MM.1S (cell line): ENCODE data around the gene DLX3.

ENCODE experiments used
- DNase-seq: peaks from one replicate; pipeline ENCODE4 v3.0.0-alpha.2; 2015
- H2AFZ ChIP-seq: fragments of 300-600 bp; sonication (generic); 2 replicates; pipeline ENCODE4 v1.6.0; 2016; ENCODE audit warnings: antibody characterized with exemption, low read length
- H3F3A ChIP-seq: fragments of 300-600 bp; sonication (generic); 2 replicates; pipeline ENCODE4 v1.6.1; 2016; ENCODE audit warnings: mild to moderate bottlenecking, antibody characterized with exemption, low read length, moderate library complexity, mixed read lengths; ENCODE audit not compliant: insufficient read depth
- H3K27ac ChIP-seq: fragments of 300-600 bp; sonication (generic); 2 replicates; pipeline ENCODE4 v1.5.1; 2016; ENCODE audit warnings: mild to moderate bottlenecking, low read length
- H3K27me3 ChIP-seq: fragments of 300-600 bp; sonication (generic); replicated peaks from 2 replicates; pipeline ENCODE4 v1.6.0; 2016; ENCODE audit warnings: low read length; ENCODE audit not compliant: insufficient read depth
- H3K36me3 ChIP-seq: fragments of 300-600 bp; sonication (generic); replicated peaks from 2 replicates; pipeline ENCODE4 v1.6.1; 2016; ENCODE audit warnings: mild to moderate bottlenecking, low read length, mixed read lengths; ENCODE audit not compliant: insufficient read depth
- H3K4me1 ChIP-seq: fragments of 300-600 bp; sonication (generic); 2 replicates; pipeline ENCODE4 v1.6.1; 2016; ENCODE audit warnings: low read length, mixed read lengths
- H3K4me2 ChIP-seq: fragments of 300-600 bp; sonication (generic); 2 replicates; pipeline ENCODE4 v1.6.0; 2016; ENCODE audit warnings: low read depth, low read length
- H3K4me3 ChIP-seq: fragments of 300-600 bp; sonication (generic); 2 replicates; pipeline ENCODE4 v1.5.1; 2016; ENCODE audit warnings: low read length, mixed read lengths
- H3K79me2 ChIP-seq: fragments of 300-600 bp; sonication (generic); 2 replicates; pipeline ENCODE4 v1.6.1; 2016; ENCODE audit warnings: mixed run types, low read length, mixed read lengths
- H3K9ac ChIP-seq: fragments of 300-600 bp; sonication (generic); 2 replicates; pipeline ENCODE4 v1.6.1; 2016; ENCODE audit warnings: low read length, mixed read lengths
- H3K9me2 ChIP-seq: fragments of 300-600 bp; sonication (generic); replicated peaks from 2 replicates; pipeline ENCODE4 v1.6.1; 2016; ENCODE audit warnings: mild to moderate bottlenecking, low read length, mixed read lengths; ENCODE audit not compliant: insufficient read depth
- H3K9me3 ChIP-seq: fragments of 300-600 bp; sonication (generic); replicated peaks from 2 replicates; pipeline ENCODE4 v1.6.1; 2016; ENCODE audit warnings: mild to moderate bottlenecking, low read length, mixed read lengths; ENCODE audit not compliant: insufficient read depth
- H4K20me1 ChIP-seq: fragments of 300-600 bp; sonication (generic); 2 replicates; pipeline ENCODE4 v1.6.1; 2016; ENCODE audit warnings: mild to moderate bottlenecking, low read length, moderate library complexity, mixed read lengths; ENCODE audit not compliant: insufficient read depth
- EZH2 ChIP-seq: fragments of 300-600 bp; sonication (generic); optimal IDR thresholded peaks from 2 replicates; pipeline ENCODE3; 2017; ENCODE audit warnings: low read depth, mild to moderate bottlenecking, antibody characterized with exemption, low read length, mixed read lengths
- EZH2phosphoT487 ChIP-seq: fragments of 300-600 bp; sonication (generic); IDR thresholded peaks from 2 replicates; pipeline ENCODE4 v1.6.1; 2018; ENCODE audit warnings: antibody characterized with exemption, low read length
- TF ChIP-seq, protein P1 (sequence below): fragments of 300-600 bp; sonication (generic); IDR thresholded peaks from 2 replicates; pipeline ENCODE4 v1.5.1; 2016; ENCODE audit warnings: antibody characterized with exemption, low read length, mixed read lengths

The DLX3 gene

GRCh38 chr17:50003911-50004310 is 8.9 kb upstream of the DLX3 start:
- Histone ChIP-seq H3K9me2 (no peaks in the 10 kb centered on the region), H3K9ac (no peak overlapping the region), H3K4me3 (no peak overlapping the region), H3F3A (no peaks in the 10 kb centered on the region), H4K20me1 (no peaks in the 10 kb centered on the region), H3K9me3 (no peaks in the 10 kb centered on the region), H3K4me2 (no peak overlapping the region), H3K79me2 (no peaks in the 10 kb centered on the region), H3K4me1 (no peaks in the 10 kb centered on the region), H3K27ac (no peak overlapping the region), H3K27me3 (peaks cover 38% of the 10 kb centered on the region), H3K36me3 (no peaks in the 10 kb centered on the region), H2AFZ (no peak overlapping the region)
- DNase-seq = no peak
- TF ChIP-seq EZH2 (no peak), EZH2phosphoT487 (no peak)
- TF ChIP-seq, protein P1, sequence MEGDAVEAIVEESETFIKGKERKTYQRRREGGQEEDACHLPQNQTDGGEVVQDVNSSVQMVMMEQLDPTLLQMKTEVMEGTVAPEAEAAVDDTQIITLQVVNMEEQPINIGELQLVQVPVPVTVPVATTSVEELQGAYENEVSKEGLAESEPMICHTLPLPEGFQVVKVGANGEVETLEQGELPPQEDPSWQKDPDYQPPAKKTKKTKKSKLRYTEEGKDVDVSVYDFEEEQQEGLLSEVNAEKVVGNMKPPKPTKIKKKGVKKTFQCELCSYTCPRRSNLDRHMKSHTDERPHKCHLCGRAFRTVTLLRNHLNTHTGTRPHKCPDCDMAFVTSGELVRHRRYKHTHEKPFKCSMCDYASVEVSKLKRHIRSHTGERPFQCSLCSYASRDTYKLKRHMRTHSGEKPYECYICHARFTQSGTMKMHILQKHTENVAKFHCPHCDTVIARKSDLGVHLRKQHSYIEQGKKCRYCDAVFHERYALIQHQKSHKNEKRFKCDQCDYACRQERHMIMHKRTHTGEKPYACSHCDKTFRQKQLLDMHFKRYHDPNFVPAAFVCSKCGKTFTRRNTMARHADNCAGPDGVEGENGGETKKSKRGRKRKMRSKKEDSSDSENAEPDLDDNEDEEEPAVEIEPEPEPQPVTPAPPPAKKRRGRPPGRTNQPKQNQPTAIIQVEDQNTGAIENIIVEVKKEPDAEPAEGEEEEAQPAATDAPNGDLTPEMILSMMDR = no peak

DNA sequence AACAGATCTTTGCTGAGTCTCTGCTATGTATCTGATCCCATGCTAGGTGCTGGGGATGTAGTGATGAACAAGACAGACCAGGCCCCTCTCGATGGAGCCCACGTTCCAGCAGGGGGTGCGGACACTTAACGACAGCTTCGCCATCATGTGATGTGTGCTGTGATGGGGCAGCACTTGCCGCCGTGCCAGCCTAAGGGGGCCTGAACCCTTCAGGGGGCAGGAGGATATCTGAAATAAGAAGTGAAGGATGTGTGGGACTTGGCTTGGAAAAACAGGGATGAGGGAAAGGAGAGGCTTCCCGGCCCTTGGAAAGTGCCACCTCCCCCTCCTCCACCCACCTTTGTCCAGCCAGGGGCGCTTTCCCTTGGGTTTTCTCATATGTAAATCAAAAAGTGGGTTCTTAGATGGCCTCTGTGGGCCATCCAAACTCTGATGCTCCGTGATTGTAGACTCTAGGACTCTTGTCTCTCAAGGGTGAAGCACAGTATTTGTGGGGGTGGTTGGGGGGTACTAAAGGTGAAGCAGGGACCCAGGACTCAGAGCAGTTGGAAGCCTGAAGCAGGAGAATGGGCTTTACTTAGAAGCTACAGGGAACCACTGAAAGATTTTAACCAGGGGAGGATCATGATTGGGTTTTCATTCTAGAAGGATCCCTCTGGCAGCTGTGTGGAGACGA is 4.0 kb upstream of the DLX3 start:
- no peaks in the 10 kb centered on the region; the same call in 1 of the 2 replicates for H3F3A ChIP-seq
- H3K4me1 ChIP-seq = no peaks in the 10 kb centered on the region
- H2AFZ ChIP-seq = peak overlapping the region; percentile 99
- TF ChIP-seq EZH2 (no peak), EZH2phosphoT487 (no peak)
- TF ChIP-seq, protein P1 = no peak
- H3K27me3 ChIP-seq = peaks cover 80% of the 10 kb centered on the region
- H3K27ac ChIP-seq = no peak overlapping the region
- H3K36me3 ChIP-seq = no peaks in the 10 kb centered on the region
- H3K9me3 ChIP-seq = no peaks in the 10 kb centered on the region
- no peak overlapping the region; the same call in 1 of the 2 replicates for H3K9ac ChIP-seq
- peak overlapping the region; percentile 44 for H3K4me3 ChIP-seq
- no peaks in the 10 kb centered on the region for H3K9me2 ChIP-seq
- no peak for DNase-seq
- peak overlapping the region; percentile 88 for H3K4me2 ChIP-seq
- H4K20me1 ChIP-seq = no peaks in the 10 kb centered on the region
- H3K79me2 ChIP-seq = no peaks in the 10 kb centered on the region

DNA sequence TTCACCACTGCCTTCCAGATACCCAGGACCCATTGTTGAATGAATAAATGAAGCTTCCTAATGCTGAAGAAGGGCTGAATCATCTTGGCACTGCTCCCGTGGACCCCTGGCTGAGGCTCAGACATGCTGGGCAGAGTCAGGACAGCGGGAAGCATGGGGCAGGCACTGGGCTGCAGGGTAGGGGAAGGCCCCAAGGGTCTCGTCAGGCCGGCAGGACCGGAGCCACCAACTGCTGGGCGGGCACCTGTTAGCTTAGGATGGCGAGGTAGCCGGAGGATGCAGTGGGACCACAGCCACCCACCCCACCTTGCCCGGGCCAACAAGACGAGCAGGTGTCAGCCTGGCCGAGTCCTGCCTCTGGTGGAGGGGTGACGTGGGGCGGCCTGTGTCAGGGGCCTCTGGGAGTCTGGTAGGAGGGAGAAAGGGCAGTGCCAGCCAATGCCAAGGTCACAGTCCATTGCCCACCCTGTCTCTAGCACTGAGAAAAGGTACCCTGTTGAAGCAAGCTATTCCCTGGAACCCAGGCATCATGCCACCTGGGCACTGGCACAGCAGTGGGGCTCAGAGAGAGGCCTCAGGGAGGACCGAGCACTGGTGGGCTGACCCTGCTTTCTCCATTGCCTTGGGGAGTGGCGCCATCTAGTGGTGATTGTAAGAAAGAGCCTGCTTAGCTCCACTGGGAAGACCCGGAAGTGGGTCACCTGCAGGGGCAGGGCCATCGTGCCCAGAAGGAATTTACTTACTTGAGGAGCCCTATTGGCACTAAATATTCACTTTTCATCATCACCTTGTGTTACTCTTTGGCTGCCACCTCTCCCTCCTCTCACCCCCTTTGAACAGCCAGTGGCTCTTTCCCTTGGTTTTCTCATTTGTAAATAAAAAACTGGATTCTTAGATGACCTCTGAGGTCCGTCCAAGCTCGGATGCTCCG is 3.0 kb upstream of the DLX3 start:
- H3K4me3 ChIP-seq = peak overlapping the region; percentile 44
- peak overlapping the region; percentile 99 for H2AFZ ChIP-seq
- peak overlapping the region; percentile 88 for H3K4me2 ChIP-seq
- H3K9ac ChIP-seq = peak overlapping the region; percentile 24; the same call in 1 of the 2 replicates
- no peaks in the 10 kb centered on the region; the same call in 1 of the 2 replicates for H3F3A ChIP-seq
- no peaks in the 10 kb centered on the region for H4K20me1 ChIP-seq
- no peaks in the 10 kb centered on the region for H3K4me1 ChIP-seq
- DNase-seq = peak; percentile 82
- H3K36me3 ChIP-seq = no peaks in the 10 kb centered on the region
- H3K9me3 ChIP-seq = no peaks in the 10 kb centered on the region
- H3K27me3 ChIP-seq = peaks cover 88% of the 10 kb centered on the region
- no peak for TF ChIP-seq EZH2phosphoT487
- TF ChIP-seq, protein P1 = peak; percentile 97
- no peaks in the 10 kb centered on the region for H3K9me2 ChIP-seq
- H3K79me2 ChIP-seq = no peaks in the 10 kb centered on the region
- H3K27ac ChIP-seq = no peak overlapping the region
